ENCODE data around the gene BRWD1. TPM values are rescaled to one million over a fixed set of nuclear protein-coding genes. Genes with fewer than 3 reads are reported as not detected.

BRWD1 gene
- total and polyA plus RNA-seq, 2 of the 13 experiments (the other 11 are each of a cell fraction or from before 2014, with no cell fraction given), result 13.9 to 28.0 TPM

GRCh38 chr21:39313571-39314142 lies at the start of gene BRWD1 (continued):
- TF ChIP-seq CREBL2 (CRISPR knock-in tag; IDR thresholded peaks at IDR 0.05; ENCODE audit: borderline replicate concordance), result no peak
- no peak for TF ChIP-seq DPF2 (CRISPR knock-in tag; IDR thresholded peaks at IDR 0.05; ENCODE audit: borderline replicate concordance, low read depth)
- TF ChIP-seq YEATS4 (CRISPR knock-in tag; IDR thresholded peaks at IDR 0.05; ENCODE audit: borderline replicate concordance), result peak; percentile 95
- TF ChIP-seq KIAA2018 (CRISPR knock-in tag; IDR thresholded peaks at IDR 0.05; ENCODE audit: borderline replicate concordance), result peak; percentile 91; the same call in 1 of the 2 replicates
- peak; percentile 65; the same call in 1 of the 2 replicates for TF ChIP-seq KDM5B (CRISPR knock-in tag; IDR thresholded peaks at IDR 0.05; ENCODE audit: borderline replicate concordance)
- TF ChIP-seq RFXAP (CRISPR knock-in tag; IDR thresholded peaks at IDR 0.05; ENCODE audit: borderline replicate concordance), result no peak
- peak; percentile 57; the same call in 1 of the 2 replicates for TF ChIP-seq ZNF543 (CRISPR knock-in tag; IDR thresholded peaks at IDR 0.05)
- TF ChIP-seq IKZF1 (IDR thresholded peaks at IDR 0.05), result no peak
- 0 out of 2 replicates have a peak, but pooled peaks have one; percentile 62 for TF ChIP-seq ZSCAN9 (CRISPR knock-in tag; IDR thresholded peaks at IDR 0.05; ENCODE audit: borderline replicate concordance)
- TF ChIP-seq ZNF780A (CRISPR knock-in tag; IDR thresholded peaks at IDR 0.05), result peak; percentile 40; the same call in 1 of the 2 replicates
- peak; percentile 68 for TF ChIP-seq RAD21 (CRISPR knock-in tag; IDR thresholded peaks at IDR 0.05)
- TF ChIP-seq MAF1 (CRISPR knock-in tag; IDR thresholded peaks at IDR 0.05; ENCODE audit: borderline replicate concordance), result no peak; the same call in 1 of the 2 replicates
- peak; percentile 38; the same call in 1 of the 2 replicates for TF ChIP-seq ZNF83 (CRISPR knock-in tag; IDR thresholded peaks at IDR 0.05; ENCODE audit: borderline replicate concordance)
- no peak; the same call in 1 of the 2 replicates for TF ChIP-seq NFKBIZ (CRISPR knock-in tag; IDR thresholded peaks at IDR 0.05)
- no peak for TF ChIP-seq FOXK1 (CRISPR knock-in tag; IDR thresholded peaks at IDR 0.05; ENCODE audit: borderline replicate concordance, low read depth)
- TF ChIP-seq SIX4 (CRISPR knock-in tag; IDR thresholded peaks at IDR 0.05), result no peak
- no peak for TF ChIP-seq NFE2L1 (CRISPR knock-in tag; IDR thresholded peaks at IDR 0.05; ENCODE audit: borderline replicate concordance)
- peak; percentile 84; the same call in 1 of the 2 replicates for TF ChIP-seq ZNF776 (CRISPR knock-in tag; IDR thresholded peaks at IDR 0.05)
- TF ChIP-seq ZNF264 (CRISPR knock-in tag; IDR thresholded peaks at IDR 0.05), result no peak
- no peak for TF ChIP-seq ZNF207 (IDR thresholded peaks at IDR 0.05; ENCODE audit: borderline replicate concordance)
- no peak for TF ChIP-seq ZIK1 (CRISPR knock-in tag; IDR thresholded peaks at IDR 0.05; ENCODE audit: borderline replicate concordance, low read depth)
- peak; percentile 19; the same call in 1 of the 2 replicates for TF ChIP-seq ZNF121 (CRISPR knock-in tag; IDR thresholded peaks at IDR 0.05)
- no peak for TF ChIP-seq ARHGAP35 (CRISPR knock-in tag; IDR thresholded peaks at IDR 0.05; ENCODE audit: borderline replicate concordance)
